Smooth muscle cell (in vitro differentiated cells): Measurements from ENCODE around the gene NLGN1. TPM values are rescaled to one million over a fixed set of nuclear protein-coding genes. Genes with fewer than 3 reads are reported as not detected.

Experiments
- DNase-seq: peaks from one replicate; lab custom pipeline; 2025; ENCODE audit not compliant: unreplicated experiment; lab: John Stamatoyannopoulos, UW
- H2AFZ ChIP-seq: fragments of 200-600 bp; sonication (generic); 2 replicates; pipeline ENCODE4 v1.6.0; 2016; ENCODE audit warnings: antibody characterized with exemption, low read depth, mild to moderate bottlenecking
- H3F3A ChIP-seq: fragments of 200-600 bp; sonication (generic); 2 replicates; pipeline ENCODE4 v1.6.0; 2017; ENCODE audit warnings: antibody characterized with exemption, low read depth
- H3K27ac ChIP-seq: fragments of 200-600 bp; sonication (generic); 2 replicates; pipeline ENCODE4 v1.5.1; 2016; ENCODE audit warnings: low read depth, mild to moderate bottlenecking
- H3K27me3 ChIP-seq: fragments of 200-600 bp; sonication (generic); 2 replicates; pipeline ENCODE4 v1.6.1; 2016; ENCODE audit warnings: low read depth, mild to moderate bottlenecking
- H3K36me3 ChIP-seq: fragments of 200-600 bp; sonication (generic); 2 replicates; pipeline ENCODE4 v1.5.1; 2016; ENCODE audit warnings: low read depth
- H3K4me1 ChIP-seq: fragments of 200-600 bp; sonication (generic); 2 replicates; pipeline ENCODE4 v1.5.1; 2016; ENCODE audit warnings: low read depth
- H3K4me2 ChIP-seq: fragments of 200-600 bp; sonication (generic); 2 replicates; pipeline ENCODE4 v1.6.0; 2016; ENCODE audit warnings: mild to moderate bottlenecking
- H3K4me3 ChIP-seq: fragments of 200-600 bp; sonication (generic); 2 replicates; pipeline ENCODE4 v1.5.1; 2016; ENCODE audit warnings: mild to moderate bottlenecking
- H3K79me2 ChIP-seq: fragments of 200-600 bp; sonication (generic); 2 replicates; pipeline ENCODE4 v1.6.0; 2016; ENCODE audit warnings: low read depth, mild to moderate bottlenecking
- H3K9ac ChIP-seq: fragments of 200-600 bp; sonication (generic); 2 replicates; pipeline ENCODE4 v1.6.0; 2016; ENCODE audit warnings: low read depth
- H3K9me3 ChIP-seq: fragments of 200-600 bp; sonication (generic); replicated peaks from 2 replicates; pipeline ENCODE4 v1.5.1; 2016; ENCODE audit warnings: low read depth
- H4K20me1 ChIP-seq: fragments of 200-600 bp; sonication (generic); 2 replicates; pipeline ENCODE4 v1.6.0; 2016; ENCODE audit warnings: low read depth
- CTCF ChIP-seq: fragments of 200-600 bp; sonication (generic); IDR thresholded peaks from 2 replicates; pipeline ENCODE4 v1.5.1; 2017; ENCODE audit warnings: borderline replicate concordance, mild to moderate bottlenecking, antibody characterized with exemption; ENCODE audit not compliant: insufficient read depth, poor library complexity, severe bottlenecking
- WGBS: methylation state at CpG from one replicate; pipeline ENCODE4 v1.1.7; 2016; ENCODE audit warnings: low lambda C conversion rate; 5-methylcytosine and 5-hydroxymethylcytosine counted together
- polyA plus RNA-seq: library from polyadenylated mRNA; unstranded; fragments of >200 nt; fragmentation: Nextera tagmentation; extraction: Ambion mirVana; gene quantifications from 2 replicates; pipeline ENCODE4 v1.2.1, GENCODE V29; 2016
- total RNA-seq: library from RNA; depleted of rRNA; stranded (reverse); fragments of >200 nt; gene quantifications from 2 replicates; pipeline ENCODE4 v1.2.3, GENCODE V29; 2014

NLGN1 gene
- total and polyA plus RNA-seq, 2 experiments from 2014 or later: 0.04 TPM; not detected in 1

GRCh38 chr3:173479301-173479700, 81.8 kb downstream of the NLGN1 start:
- TF ChIP-seq CTCF: no peak
- DNase-seq: no peak
- H3K9ac ChIP-seq: no peak overlapping the region
- H3K36me3 ChIP-seq: no peaks in the 10 kb centered on the region
- H2AFZ ChIP-seq: no peak overlapping the region
- H3K4me3 ChIP-seq: no peak overlapping the region
- H4K20me1 ChIP-seq: no peaks in the 10 kb centered on the region
- H3K79me2 ChIP-seq: no peaks in the 10 kb centered on the region
- 87% methylated on average over 2 of the region's 2 CpGs for WGBS
- no peaks in the 10 kb centered on the region for H3F3A ChIP-seq
- no peak overlapping the region for H3K4me2 ChIP-seq
- no peaks in the 10 kb centered on the region for H3K27me3 ChIP-seq
- H3K9me3 ChIP-seq: no peaks in the 10 kb centered on the region
- H3K27ac ChIP-seq: no peak overlapping the region
- no peaks in the 10 kb centered on the region for H3K4me1 ChIP-seq

- Histone ChIP-seq H3F3A (no peaks in the 10 kb centered on the region), H3K4me1 (no peaks in the 10 kb centered on the region), H3K9ac (no peak overlapping the region), H2AFZ (no peak overlapping the region), H3K36me3 (no peaks in the 10 kb centered on the region), H3K27ac (no peak overlapping the region), H3K79me2 (no peaks in the 10 kb centered on the region), H3K4me3 (no peak overlapping the region), H3K27me3 (no peaks in the 10 kb centered on the region), H3K9me3 (no peaks in the 10 kb centered on the region), H4K20me1 (no peaks in the 10 kb centered on the region), H3K4me2 (no peak overlapping the region)
- WGBS: 74% methylated on average over 1 of the region's 1 CpG
- DNase-seq: no peak
- no peak for TF ChIP-seq CTCF
These were observed 104.5 kb downstream of the NLGN1 start for GRCh38 chr3:173501931-173502489.

- H4K20me1 ChIP-seq: no peaks in the 10 kb centered on the region
- no peak for TF ChIP-seq CTCF
- H3K79me2 ChIP-seq: no peaks in the 10 kb centered on the region
- H3K4me2 ChIP-seq: no peak overlapping the region
- H3K27me3 ChIP-seq: no peaks in the 10 kb centered on the region
- no peak overlapping the region for H3K9ac ChIP-seq
- H2AFZ ChIP-seq: no peak overlapping the region
- H3K4me3 ChIP-seq: no peak overlapping the region
- no peaks in the 10 kb centered on the region for H3K36me3 ChIP-seq
- no peaks in the 10 kb centered on the region for H3K9me3 ChIP-seq
- 60% methylated on average over 4 of the region's 4 CpGs for WGBS
- DNase-seq: no peak
- no peaks in the 10 kb centered on the region for H3F3A ChIP-seq
- no peak overlapping the region for H3K27ac ChIP-seq
- H3K4me1 ChIP-seq: no peaks in the 10 kb centered on the region
These were observed 105.5 kb downstream of the NLGN1 start for GRCh38 chr3:173502983-173503568.

GRCh38 chr3:173510565-173510964, 113.0 kb downstream of the NLGN1 start:
- Histone ChIP-seq H3K4me2 (no peak overlapping the region), H3K79me2 (no peaks in the 10 kb centered on the region), H3K27ac (no peak overlapping the region), H3K9me3 (no peaks in the 10 kb centered on the region), H3K4me3 (no peak overlapping the region), H3F3A (no peaks in the 10 kb centered on the region), H3K9ac (no peak overlapping the region), H4K20me1 (no peaks in the 10 kb centered on the region), H3K36me3 (no peaks in the 10 kb centered on the region), H3K4me1 (no peaks in the 10 kb centered on the region), H3K27me3 (no peaks in the 10 kb centered on the region), H2AFZ (no peak overlapping the region)
- no peak for DNase-seq
- 92% methylated on average over 4 of the region's 4 CpGs for WGBS
- no peak for TF ChIP-seq CTCF
